ENCODE results near the gene GRHPR. TPM values are rescaled to one million over a fixed set of nuclear protein-coding genes. Genes with fewer than 3 reads are reported as not detected.

GRHPR gene
- total and polyA plus RNA-seq, 2 of the 8 experiments (the other 6 are each of a cell fraction or from before 2014, with no cell fraction given), result 97.0 to 201 TPM

DNA sequence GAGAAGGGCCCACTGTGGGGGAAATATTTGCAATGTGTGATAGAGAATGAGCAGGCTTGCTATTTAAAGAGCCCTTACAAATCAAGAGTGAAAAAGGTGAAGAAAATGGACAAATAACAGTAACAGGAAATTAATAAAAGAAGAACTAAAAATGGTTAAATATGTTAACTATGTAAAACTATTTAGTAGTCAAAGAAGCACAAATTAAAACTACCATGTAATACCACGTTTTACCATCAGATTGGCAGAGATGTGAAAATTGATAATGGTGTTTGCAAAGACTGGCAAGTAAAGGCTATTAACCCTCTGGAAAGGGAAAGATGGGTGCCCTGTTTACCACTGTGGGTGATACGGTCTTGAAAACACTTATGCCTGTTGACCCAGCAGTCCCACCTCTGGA lies 23.2 kb upstream of the GRHPR start:
- POLR2A ChIA-PET (ENCODE audit: partially characterized antibody), result no interaction called here
- TF ChIP-seq FOSL1 (IDR thresholded peaks at IDR 0.05; ENCODE audit: insufficient read depth, low read depth, low read length), result no peak
- TF ChIP-seq RNF2 (IDR thresholded peaks at IDR 0.05; ENCODE audit: borderline replicate concordance, low read depth, low read length, missing control alignments, poor library complexity, severe bottlenecking), result no peak
- no peak for TF ChIP-seq BCL11A (IDR thresholded peaks at IDR 0.05; ENCODE audit: low read depth in 2 of 2, low read length in 2 of 2)
- TF ChIP-seq SP4 (IDR thresholded peaks at IDR 0.05; ENCODE audit: low read length), result no peak
- TF ChIP-seq JUND (IDR thresholded peaks at IDR 0.05; ENCODE audit: low read length), result no peak
- no peak for TF ChIP-seq CBX5 (IDR thresholded peaks at IDR 0.05; ENCODE audit: low read depth, low read length)
- no peak for TF ChIP-seq POU5F1 (IDR thresholded peaks at IDR 0.05; ENCODE audit: low read depth, low read length)
- TF ChIP-seq SAP30 (IDR thresholded peaks at IDR 0.05; ENCODE audit: insufficient read depth, insufficient replicate concordance, low read length), result no peak
- no peak overlapping the region for H3K14ac ChIP-seq (ENCODE audit: insufficient read length)
- no peaks in the 10 kb centered on the region for H3K9me3 ChIP-seq (ENCODE audit: insufficient read depth in 2 of 2, low read depth in 1 of 2, low read length in 1 of 2)
- no peak overlapping the region for H2BK5ac ChIP-seq (ENCODE audit: low read depth, low read length)
- CTCF ChIA-PET (ENCODE audit: partially characterized antibody), result interaction anchor here (0.9 to 3.3 kb wide), 3 partner anchors 8 to 25 kb away, joined by 3 to 19 read pairs (median 3); no protein-coding TSS in a partner anchor
- no peak overlapping the region for H4K5ac ChIP-seq (ENCODE audit: insufficient read length, low read depth, low read length)
- no peak overlapping the region for H3K4me3 ChIP-seq (ENCODE audit: extremely low read depth in 1 of 4, insufficient read depth in 2 of 4, low read depth in 3 of 4, low read length in 4 of 4)
- no peak for DNase-seq (ENCODE audit: low read depth in 1 of 2, low spot score in 2 of 2)
- H3K27ac ChIP-seq (ENCODE audit: low read depth, low read length), result no peak overlapping the region
- H3K23me2 ChIP-seq (ENCODE audit: low read depth, low read length), result no peaks in the 10 kb centered on the region
- 85% methylated on average over 2 of the region's 2 CpGs; no CpG with 5 or more reads in 1 of the 2 experiments for WGBS, 2 experiments (ENCODE audit: extremely low coverage in 1 of 2, insufficient coverage in 1 of 2, insufficient read length in 1 of 2, insufficient replicate concordance in 2 of 2, low coverage in 1 of 2, low lambda C conversion rate in 2 of 2, missing lambda C conversion rate in 1 of 2)
- H3K79me2 ChIP-seq (ENCODE audit: control insufficient read depth in 1 of 2, insufficient read depth in 2 of 2, low read length in 2 of 2), result no peaks in the 10 kb centered on the region
- H3K27me3 ChIP-seq (replicated peaks in 1 of 4; ENCODE audit: control insufficient read depth in 3 of 4, extremely low read depth in 1 of 4, insufficient read depth in 3 of 4, low read length in 3 of 4), result no peaks in the 10 kb centered on the region
- H3K56ac ChIP-seq (replicated peaks; ENCODE audit: insufficient read length, low read depth, low read length), result no peak overlapping the region
- H3K4me2 ChIP-seq (ENCODE audit: insufficient read depth in 1 of 2, low read depth in 2 of 2, low read length in 2 of 2), result no peak overlapping the region
- no peak overlapping the region for H2BK12ac ChIP-seq (ENCODE audit: low read depth, low read length)
- no peak overlapping the region for H2AK5ac ChIP-seq (ENCODE audit: low read depth, low read length)
- no peaks in the 10 kb centered on the region for H3K36me3 ChIP-seq (ENCODE audit: control insufficient read depth in 2 of 4, insufficient read depth in 4 of 4, low read length in 3 of 4)
- H3K18ac ChIP-seq (ENCODE audit: extremely low read depth, low read length), result no peak overlapping the region
- no peaks in the 10 kb centered on the region for H4K20me1 ChIP-seq (replicated peaks in 1 of 2; ENCODE audit: control insufficient read depth in 1 of 2, insufficient read depth in 2 of 2, low read length in 2 of 2)
- no peak overlapping the region for H2BK15ac ChIP-seq (ENCODE audit: low read length)
- H2AFZ ChIP-seq (ENCODE audit: low read length), result no peak overlapping the region
- FAIRE-seq, result no peak
- H2BK20ac ChIP-seq (ENCODE audit: low read length), result no peak overlapping the region
- H3K79me1 ChIP-seq (ENCODE audit: low read depth, low read length), result no peaks in the 10 kb centered on the region
- H3K4ac ChIP-seq (replicated peaks; ENCODE audit: insufficient read length, low read depth, low read length), result no peak overlapping the region
- H4K8ac ChIP-seq (ENCODE audit: extremely low read depth, insufficient read depth, low read length), result no peak overlapping the region
- H3K23ac ChIP-seq (ENCODE audit: insufficient read length), result no peak overlapping the region
- no peak overlapping the region for H2BK120ac ChIP-seq (replicated peaks; ENCODE audit: low read depth, low read length)
- no peaks in the 10 kb centered on the region; a peak in 1 of 7 replicates for H3K4me1 ChIP-seq (replicated peaks in 1 of 4; ENCODE audit: control insufficient read depth in 3 of 4, insufficient read depth in 4 of 4, low read length in 3 of 4)
- H3K9ac ChIP-seq (replicated peaks in 1 of 4; ENCODE audit: extremely low read depth in 1 of 4, low read depth in 3 of 4, low read length in 3 of 4), result no peak overlapping the region
- H4K91ac ChIP-seq (replicated peaks; ENCODE audit: insufficient read length, low read length), result no peak overlapping the region

All from H1 (cell line).